Transverse colon (tissue), 3 donors: Measurements from ENCODE around the gene FUS.

Source experiments
- POLR2A ChIP-seq: fragments of 450-650 bp; IDR thresholded peaks from one replicate; pipeline ENCODE4 v1.6.1; 2016; ENCODE audit warnings: antibody characterized with exemption, mild to moderate bottlenecking, moderate library complexity
- TF ChIP-seq, protein P1 (sequence below), 5 experiments: fragments of 200-600 bp in 3 of 5; fragments of 450-650 bp in 2 of 5; sonication (generic) in 3 of 5; IDR thresholded peaks; 1 replicate in 2 of 5; 2 replicates in 3 of 5; pipeline ENCODE4 v1.5.1; 2016 to 2017; ENCODE audit warnings: antibody characterized with exemption in 5 of 5, inconsistent platforms in 3 of 5, mild to moderate bottlenecking in 2 of 5, moderate library complexity in 1 of 5

DNA sequence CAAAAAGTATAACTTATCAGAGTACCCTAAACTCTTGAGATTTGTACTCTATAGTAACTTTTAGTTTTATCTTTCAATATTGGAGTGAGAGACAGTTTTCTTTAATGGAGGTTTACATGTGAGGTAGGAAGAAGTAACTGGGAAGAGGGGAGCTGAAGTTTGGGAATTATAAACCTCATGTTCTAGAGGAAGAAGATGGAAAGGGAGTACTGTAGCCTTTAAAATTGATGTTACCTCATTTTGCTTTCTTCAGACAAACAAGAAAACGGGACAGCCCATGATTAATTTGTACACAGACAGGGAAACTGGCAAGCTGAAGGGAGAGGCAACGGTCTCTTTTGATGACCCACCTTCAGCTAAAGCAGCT, 9.5 kb downstream of the FUS start:
- no peak for TF ChIP-seq POLR2A
- TF ChIP-seq, protein P1, sequence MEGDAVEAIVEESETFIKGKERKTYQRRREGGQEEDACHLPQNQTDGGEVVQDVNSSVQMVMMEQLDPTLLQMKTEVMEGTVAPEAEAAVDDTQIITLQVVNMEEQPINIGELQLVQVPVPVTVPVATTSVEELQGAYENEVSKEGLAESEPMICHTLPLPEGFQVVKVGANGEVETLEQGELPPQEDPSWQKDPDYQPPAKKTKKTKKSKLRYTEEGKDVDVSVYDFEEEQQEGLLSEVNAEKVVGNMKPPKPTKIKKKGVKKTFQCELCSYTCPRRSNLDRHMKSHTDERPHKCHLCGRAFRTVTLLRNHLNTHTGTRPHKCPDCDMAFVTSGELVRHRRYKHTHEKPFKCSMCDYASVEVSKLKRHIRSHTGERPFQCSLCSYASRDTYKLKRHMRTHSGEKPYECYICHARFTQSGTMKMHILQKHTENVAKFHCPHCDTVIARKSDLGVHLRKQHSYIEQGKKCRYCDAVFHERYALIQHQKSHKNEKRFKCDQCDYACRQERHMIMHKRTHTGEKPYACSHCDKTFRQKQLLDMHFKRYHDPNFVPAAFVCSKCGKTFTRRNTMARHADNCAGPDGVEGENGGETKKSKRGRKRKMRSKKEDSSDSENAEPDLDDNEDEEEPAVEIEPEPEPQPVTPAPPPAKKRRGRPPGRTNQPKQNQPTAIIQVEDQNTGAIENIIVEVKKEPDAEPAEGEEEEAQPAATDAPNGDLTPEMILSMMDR (IDR thresholded peaks at IDR 0.05) = no peak
